Measurements from ENCODE around the gene FARP2. TPM values are rescaled to one million over a fixed set of nuclear protein-coding genes. Genes with fewer than 3 reads are reported as not detected.

Gene FARP2
- total and polyA plus RNA-seq, 2 experiments from 2014 or later: 16.0 to 22.6 TPM

DNA sequence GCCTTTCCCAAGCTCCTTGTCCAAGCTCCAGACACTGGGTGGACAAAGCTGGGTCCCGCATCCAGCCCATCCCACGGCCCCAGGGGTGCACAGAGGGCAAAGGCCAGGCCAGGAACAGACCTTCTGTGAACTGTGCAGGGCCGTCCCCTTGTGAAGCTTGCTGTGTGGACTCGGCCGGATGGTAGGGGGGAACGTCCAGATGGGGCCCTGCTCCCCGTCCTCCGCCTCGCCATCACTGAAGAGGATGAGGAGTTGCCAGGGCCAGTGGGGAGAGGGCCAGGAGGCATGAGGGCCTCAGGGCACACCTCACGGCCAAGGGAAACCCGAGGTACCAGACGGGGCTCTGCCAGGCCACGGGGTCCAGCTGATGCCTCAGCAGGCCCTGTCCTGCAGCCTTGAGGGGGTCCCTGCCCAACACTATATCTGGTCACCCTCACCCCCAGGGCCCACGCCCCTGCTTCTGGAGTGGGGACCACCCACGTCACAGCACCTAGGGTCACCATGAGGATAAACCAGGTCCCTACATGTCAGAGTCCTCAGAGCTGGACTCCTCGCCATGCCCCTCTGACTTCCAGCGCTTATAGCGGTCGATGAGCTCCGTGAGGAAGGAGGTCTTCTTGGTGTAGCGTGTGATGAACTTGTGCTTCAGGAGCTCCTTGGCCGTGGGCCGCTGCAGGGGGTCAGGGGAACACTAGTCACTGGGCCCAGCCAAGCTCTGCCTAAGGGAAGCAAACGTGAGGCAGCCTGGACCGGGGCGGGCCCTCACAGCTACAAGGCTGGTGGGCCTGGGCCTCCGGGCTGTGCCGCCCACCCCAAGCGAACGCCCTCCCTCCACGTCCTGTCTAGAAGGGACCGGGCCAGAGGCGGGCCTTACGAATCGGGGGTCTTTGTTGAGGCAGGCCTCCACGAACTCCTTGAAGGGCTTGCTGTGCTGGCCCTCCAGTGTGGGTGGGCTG lies 142.3 kb downstream of the FARP2 start (continued):
- TF ChIP-seq, protein P1, sequence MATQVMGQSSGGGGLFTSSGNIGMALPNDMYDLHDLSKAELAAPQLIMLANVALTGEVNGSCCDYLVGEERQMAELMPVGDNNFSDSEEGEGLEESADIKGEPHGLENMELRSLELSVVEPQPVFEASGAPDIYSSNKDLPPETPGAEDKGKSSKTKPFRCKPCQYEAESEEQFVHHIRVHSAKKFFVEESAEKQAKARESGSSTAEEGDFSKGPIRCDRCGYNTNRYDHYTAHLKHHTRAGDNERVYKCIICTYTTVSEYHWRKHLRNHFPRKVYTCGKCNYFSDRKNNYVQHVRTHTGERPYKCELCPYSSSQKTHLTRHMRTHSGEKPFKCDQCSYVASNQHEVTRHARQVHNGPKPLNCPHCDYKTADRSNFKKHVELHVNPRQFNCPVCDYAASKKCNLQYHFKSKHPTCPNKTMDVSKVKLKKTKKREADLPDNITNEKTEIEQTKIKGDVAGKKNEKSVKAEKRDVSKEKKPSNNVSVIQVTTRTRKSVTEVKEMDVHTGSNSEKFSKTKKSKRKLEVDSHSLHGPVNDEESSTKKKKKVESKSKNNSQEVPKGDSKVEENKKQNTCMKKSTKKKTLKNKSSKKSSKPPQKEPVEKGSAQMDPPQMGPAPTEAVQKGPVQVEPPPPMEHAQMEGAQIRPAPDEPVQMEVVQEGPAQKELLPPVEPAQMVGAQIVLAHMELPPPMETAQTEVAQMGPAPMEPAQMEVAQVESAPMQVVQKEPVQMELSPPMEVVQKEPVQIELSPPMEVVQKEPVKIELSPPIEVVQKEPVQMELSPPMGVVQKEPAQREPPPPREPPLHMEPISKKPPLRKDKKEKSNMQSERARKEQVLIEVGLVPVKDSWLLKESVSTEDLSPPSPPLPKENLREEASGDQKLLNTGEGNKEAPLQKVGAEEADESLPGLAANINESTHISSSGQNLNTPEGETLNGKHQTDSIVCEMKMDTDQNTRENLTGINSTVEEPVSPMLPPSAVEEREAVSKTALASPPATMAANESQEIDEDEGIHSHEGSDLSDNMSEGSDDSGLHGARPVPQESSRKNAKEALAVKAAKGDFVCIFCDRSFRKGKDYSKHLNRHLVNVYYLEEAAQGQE (IDR thresholded peaks at IDR 0.05; ENCODE audit: unreplicated experiment): no peak
- no peak for TF ChIP-seq EZH2 (IDR thresholded peaks at IDR 0.05; ENCODE audit: low read depth, unreplicated experiment)
- TF ChIP-seq POLR2AphosphoS5 (IDR thresholded peaks at IDR 0.05; ENCODE audit: low read depth): no peak
- no peak for TF ChIP-seq EZH2phosphoT487 (IDR thresholded peaks at IDR 0.05; ENCODE audit: unreplicated experiment)
- TF ChIP-seq, protein P2, sequence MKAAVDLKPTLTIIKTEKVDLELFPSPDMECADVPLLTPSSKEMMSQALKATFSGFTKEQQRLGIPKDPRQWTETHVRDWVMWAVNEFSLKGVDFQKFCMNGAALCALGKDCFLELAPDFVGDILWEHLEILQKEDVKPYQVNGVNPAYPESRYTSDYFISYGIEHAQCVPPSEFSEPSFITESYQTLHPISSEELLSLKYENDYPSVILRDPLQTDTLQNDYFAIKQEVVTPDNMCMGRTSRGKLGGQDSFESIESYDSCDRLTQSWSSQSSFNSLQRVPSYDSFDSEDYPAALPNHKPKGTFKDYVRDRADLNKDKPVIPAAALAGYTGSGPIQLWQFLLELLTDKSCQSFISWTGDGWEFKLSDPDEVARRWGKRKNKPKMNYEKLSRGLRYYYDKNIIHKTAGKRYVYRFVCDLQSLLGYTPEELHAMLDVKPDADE (IDR thresholded peaks at IDR 0.05): no peak
- no peak for TF ChIP-seq CTCF (conservative IDR thresholded peaks at IDR 0.05; ENCODE audit: low read depth in 2 of 2)
- TF ChIP-seq JUNB (IDR thresholded peaks at IDR 0.05; ENCODE audit: unreplicated experiment): no peak
- TF ChIP-seq ZNF114 (CRISPR knock-in tag; IDR thresholded peaks at IDR 0.05): no peak
- TF ChIP-seq CREB1 (CRISPR knock-in tag; IDR thresholded peaks at IDR 0.05; ENCODE audit: low read depth): no peak
- no peak for TF ChIP-seq STAT1 (IDR thresholded peaks at IDR 0.05; ENCODE audit: unreplicated experiment)
- TF ChIP-seq ZNF331 (CRISPR knock-in tag; IDR thresholded peaks at IDR 0.05; ENCODE audit: low read depth): no peak
- TF ChIP-seq NANOG (IDR thresholded peaks at IDR 0.05; ENCODE audit: borderline replicate concordance): no peak

All from GM23338 (cell line).